CD4-positive, alpha-beta T cell treated with Interleukin-2 at 100 ng/mL for 4 hours (primary cell): ENCODE measurements around the gene CCM2.

ENCODE experiments used
- DNase-seq: peaks from one replicate; pipeline ENCODE4 v3.0.0-alpha.2; 2020; ENCODE audit warnings: low spot score

Gene CCM2

DNA sequence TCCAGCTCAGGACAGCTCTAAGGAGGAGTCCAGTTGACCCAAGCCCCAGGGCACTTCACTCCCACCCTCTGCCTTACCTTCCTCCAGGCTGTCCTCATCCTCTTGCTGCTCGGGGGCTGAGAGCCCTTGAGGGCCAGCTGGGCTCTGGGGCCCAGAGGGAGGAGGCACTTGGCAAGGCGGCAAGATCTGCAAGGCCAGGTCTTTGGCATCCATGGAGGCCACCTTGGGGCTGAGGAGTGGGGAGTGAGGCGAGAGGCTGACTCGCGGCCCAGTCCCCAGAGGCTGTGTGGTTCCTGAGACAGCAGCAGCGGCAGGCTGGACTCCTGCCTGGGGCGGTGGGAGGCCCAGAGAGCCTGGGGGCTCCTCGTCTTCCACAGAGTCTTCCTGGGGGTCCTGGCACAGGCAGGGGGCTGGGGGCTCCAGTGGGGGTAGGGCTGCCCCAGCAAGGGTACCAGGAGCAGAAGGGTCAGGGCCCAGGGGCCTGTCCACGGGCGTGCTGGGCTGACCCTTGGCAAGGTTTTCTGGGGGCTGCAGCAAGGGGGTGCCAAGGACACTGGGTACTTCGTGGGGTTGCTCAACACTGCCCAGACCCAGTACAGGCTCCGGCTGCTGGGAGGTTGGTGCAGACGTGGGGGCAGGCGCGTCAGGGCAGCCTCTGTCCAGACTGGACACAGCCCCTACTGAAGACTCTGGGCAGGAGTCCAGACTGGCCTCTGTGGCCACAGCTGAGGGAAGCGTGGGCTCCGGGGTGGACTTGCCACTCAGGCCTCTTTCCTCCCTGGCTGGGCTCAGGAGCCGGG is 82.2 kb downstream of the CCM2 start:
- DNase-seq: no peak

DNA sequence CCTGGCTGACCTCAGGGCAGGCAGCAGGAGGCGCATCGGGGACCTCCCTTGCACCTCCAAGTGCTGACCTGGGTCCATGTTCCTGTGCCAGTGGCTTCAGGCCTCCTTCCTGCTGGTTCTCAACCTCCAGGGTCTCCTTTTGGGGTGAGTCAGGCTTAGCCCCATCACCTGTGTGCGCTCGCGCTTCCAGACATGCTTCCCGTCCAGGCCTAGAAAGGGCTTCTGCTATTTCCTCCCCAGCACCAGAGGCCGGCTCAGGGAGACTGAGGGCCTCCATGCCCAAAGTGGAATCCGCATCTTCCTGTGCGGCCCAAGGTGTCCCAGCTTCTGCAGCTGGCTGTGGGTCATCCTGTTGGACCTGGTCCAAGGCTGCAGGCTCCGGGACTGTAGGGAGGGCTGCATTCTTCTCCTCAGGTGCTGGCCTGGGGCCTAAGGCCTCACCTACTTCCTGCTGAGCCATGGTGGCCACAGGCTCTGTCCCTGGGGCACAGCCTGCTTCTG is 82.9 kb downstream of the CCM2 start:
- DNase-seq: no peak

DNA sequence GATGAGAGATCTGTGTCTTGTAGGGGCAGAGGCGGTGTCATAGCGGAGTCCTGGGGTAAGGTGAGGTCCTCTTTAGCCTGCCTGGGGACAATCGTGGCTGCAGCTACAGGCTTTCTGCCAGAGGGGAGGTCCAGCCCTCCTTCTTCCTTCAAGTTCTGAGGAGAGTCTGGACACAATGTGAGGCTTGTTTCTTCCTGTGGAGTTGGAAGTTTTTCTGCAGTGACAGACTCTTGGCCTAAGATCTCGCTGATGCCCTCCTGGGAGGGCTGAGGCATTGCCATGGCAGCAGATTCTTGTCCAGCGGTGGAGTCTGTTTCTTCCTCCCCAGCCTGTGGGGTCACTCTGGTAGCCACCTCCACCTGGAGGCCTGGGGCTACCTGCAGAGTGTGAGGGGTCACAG is 84.3 kb downstream of the CCM2 start:
- no peak for DNase-seq

DNA sequence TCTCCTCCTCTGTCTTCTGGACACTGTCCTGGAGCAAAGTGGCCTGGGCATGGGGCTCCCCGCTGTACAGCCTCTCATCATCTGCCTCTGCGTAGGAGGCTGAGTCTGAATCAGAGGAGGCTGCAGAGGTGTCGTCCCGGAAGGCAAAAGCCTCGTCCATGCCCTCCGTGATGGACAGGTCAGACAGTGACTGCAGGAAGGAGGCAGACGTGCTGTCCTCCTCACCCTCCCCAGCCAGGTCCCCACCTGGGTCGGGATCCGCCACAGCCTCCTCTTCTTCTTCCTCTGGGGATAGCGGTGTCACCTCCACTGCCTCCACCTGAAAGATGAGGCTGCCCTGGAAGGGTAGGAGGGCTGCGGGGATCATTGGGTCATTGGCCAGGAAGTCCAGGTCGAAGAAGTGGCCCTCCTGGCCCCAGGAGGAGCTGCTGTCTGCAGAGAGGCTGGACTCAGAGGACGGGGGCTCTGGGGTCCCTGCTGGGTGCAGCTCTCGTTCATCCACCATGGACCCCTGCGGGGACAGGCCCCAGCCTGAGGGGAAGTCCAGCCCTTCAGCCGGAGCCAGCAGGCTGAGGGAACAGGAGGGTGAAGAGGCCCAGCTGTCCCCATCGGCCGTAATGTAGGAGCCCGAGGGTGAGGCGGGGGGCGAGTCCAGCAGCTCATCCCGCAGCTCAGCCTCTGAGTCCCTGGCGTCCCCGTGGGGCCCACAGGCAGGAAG is 85.1 kb downstream of the CCM2 start:
- DNase-seq: no peak

DNA sequence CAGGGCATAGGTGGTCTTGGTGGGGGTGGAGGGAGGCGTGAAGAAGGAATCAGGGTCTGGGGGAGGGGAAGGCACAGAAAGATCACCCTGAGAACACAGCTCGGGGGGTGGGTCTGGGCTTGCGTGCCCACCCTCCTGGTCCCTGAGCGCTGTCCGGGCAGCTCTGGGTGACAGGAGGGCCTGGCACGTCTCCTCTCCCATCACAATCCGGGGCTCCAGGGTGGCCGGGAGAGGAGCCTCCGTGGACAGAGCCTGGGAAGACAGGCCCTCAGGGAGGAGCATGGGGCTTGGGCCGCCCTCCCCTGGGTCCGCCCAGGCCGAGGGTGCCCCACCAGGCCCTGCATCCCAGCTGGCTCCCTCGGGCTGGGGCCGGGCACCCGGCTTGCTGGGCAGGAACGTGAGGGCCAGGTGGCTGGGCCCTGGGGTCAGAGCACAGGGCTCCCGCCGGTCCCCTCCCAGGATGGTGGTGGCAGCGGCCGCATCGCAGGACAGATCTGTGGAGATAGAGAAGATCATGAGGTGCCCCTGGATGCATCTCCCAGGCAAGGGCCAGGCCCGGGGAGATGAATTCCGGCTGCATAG is 85.7 kb downstream of the CCM2 start:
- DNase-seq: no peak

DNA sequence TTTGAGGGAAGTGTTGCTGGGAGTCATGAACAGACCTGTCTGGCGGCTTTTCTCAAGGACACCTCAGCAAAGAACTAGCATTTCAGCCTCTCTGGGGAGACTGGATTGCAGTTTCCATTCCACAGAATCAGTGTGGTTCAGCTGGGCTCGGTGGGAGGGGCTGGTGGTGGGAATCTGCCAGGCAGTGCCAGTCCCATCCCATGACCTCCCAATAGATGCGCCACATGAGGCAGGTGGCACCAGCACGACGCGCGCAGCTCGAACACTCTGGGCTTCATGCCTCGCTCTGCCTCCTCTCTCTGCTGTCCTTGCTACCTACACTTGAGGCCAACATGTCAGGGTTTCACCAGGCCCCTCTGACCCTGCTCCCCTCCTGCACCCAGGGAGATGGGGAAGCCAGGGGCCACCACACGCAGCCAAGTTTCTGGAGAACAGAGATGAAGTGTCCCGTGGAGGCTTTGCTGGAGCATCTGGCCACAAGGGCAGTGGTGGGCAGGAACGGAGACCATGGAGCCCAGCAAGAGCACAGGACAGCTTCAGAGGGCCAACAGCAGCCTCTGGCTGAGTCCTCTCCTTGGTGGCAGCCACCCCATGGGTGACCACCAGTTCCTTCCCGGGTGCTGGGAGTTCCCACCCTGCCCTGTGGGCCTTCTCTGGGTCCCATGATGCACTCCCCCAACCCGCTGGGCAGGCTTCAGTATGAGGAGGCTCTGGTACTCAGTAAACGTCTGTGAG is 86.5 kb downstream of the CCM2 start:
- DNase-seq: no peak

DNA sequence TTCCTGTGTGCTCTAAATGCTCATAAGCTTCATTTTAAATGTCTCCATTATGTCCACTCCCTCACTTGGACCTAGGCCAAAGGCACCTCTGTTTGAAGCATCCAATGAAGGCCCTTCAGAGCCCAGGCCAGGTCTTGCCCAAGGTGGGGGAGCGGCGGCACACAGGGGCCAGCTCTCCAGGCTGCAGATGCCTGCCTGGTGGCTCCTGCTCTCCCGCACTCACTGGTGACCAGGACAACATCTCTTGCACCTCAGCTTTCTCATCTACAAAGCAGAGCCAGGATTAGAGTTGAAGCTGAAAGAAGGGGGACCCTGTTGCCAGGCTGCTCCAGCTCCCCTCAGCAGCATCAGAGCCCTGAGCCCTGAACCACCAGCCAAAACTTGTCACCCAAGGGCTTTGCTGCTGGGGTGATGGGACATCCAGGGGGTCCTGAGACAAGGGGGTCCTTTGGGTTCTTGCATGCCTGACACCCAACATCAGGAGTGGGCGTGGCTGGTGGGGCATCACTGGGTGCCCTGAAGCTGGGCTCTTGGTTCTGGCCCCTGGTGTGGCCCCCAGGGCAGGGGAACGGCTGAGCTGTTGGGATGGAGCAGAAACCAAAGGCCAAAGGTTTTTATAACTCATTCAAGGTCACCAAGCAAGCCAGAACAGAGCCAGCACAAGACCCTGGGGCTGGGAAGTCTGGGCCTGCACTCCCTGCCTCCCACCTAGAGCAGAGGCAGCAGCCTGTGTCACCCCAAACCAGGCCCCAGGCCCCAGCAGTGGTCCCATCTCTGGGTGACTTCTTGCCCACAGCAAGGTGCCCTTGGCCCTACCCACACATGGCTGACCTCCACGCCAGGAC is 87.5 kb downstream of the CCM2 start:
- DNase-seq: no peak

DNA sequence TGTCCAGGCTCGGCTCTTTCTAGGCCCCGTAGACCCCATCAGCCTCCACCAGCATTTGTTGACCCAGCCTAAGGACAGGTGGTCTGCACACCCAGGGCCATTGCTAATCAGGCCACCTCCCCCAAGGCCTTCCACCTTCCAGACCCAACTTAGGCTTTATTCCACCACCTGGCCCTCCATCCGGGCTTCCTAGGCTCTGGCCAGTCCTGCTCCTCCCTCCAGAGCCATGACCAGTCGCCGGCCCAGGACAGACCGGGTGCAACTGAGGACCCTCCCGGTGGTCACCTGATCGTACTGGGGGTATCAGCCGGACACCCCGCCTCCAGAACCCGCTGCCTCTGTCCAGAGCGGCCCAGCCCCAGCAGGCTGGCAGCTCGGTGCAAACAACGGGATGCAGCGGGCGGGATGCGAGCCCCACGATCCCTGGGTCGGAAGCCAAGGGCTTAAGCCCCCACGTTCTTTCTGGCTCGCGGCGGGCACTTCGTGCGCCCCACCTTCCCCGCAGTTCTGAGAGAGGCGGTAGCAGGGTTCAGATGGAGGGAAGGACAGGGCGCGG is 88.2 kb downstream of the CCM2 start:
- DNase-seq: no peak

DNA sequence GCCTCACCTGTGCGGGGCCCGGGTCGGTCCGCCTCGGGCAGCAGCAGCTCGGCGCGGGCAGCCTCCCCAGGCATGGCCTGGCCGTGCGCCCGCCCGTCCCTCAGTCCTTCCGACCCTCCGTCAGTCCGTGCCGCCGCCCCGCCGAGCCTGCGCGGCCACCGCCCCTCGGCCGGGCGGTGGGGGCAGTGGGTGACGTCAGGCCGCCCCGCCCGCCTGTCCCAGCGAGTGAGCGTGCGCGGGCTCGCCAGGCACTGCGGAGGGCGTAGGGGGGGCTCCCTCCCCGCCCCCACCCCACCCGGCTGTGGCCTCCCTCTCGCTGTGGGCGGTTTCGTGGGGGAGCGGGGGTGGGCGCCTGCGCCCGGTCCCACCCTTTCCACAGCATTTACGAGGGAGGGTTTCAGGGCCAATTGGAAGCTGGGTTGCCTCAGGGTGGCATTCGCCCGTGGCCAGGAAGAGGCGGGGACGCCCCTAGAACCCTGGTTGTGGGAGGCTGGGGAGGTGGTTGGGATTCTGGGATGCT is 88.9 kb downstream of the CCM2 start, which contains the start of gene NACAD:
Gene NACAD, minus strand, starts transcription at position 149 of the 520 bp plus-strand sequence. Its CDS starts 75 bp downstream, at position 74.
- DNase-seq: peak; percentile 7

DNA sequence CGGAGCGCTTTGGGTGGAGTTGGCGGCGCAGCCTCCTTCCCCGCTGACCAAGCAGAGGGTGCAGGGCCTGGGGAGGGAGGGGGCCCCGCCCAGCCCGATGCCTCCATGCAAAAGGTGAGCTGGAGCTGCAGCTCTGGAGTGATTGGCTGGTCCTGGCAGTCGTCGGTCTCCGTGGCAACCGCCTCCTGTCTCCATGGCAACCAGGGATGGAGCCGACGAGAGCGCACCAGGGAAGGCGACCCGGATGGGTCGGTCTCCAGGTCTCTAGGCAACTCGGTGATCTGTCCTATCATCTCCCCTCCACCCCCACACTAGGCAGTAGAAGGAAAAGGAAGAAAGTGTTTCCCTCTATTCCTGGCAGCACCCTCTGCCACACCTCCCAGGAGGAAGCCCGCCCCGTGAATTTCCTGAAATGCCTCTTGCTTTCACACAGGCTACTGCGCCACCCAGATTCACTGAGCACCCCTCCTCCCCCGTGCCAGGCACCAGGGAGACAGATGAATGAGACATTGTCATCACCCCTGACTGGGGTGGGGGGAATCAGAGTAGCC is 89.4 kb downstream of the CCM2 start:
- DNase-seq: peak; percentile 56

DNA sequence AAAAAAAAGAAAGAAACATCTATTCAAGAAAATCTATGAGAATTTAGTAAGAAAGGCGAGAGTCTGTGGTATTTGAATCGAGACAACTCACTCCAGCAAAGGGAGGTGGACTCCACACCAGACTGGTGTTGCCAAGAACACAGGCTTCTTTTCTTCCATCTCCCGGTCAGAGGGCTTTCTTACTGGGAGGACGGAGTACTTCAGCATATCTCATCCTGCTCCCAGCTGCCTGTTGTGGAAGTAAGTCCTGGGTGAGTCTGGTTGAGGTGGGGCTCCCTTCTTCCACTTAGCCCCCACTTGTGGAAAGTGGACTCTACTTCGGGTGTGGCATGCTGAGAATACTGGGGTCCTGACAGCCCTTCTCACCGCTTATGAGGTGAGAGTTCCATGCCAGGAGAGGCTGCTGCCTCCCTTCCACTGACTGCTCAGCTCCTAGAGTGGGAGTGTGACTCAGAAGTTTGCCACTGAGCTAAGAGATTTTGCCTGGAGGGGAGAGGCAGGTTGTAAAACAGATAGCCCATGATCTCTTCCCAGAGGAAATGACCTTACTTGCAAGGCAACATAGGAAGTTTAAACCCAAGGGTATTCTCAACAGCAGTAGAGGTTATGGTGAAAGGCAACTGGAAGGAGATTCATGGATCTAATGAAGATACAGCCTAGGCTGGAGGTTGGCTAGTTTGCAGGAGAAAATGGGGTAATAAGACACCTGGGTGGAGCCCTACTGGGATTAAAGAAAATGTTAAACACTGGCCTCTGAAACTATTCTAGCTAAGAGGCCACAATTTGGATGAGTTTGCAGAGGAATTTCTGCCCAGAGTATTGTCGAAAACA is 92.3 kb downstream of the CCM2 start:
- no peak for DNase-seq

DNA sequence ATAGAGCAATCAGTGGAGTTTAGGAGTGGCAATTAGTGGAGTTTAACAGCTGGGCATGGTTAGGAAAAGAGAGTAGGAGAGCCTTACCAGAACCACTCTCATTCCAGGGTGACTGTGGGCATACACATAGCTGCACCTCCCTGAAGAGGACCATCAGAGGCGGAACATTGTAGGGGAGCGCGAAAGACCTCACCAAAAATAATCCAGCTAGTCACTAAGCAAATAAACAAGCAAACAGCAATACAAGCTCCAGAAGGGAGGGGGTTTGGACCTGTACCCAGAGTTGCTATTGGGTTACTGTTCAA is 92.9 kb downstream of the CCM2 start:
- DNase-seq: no peak

DNA sequence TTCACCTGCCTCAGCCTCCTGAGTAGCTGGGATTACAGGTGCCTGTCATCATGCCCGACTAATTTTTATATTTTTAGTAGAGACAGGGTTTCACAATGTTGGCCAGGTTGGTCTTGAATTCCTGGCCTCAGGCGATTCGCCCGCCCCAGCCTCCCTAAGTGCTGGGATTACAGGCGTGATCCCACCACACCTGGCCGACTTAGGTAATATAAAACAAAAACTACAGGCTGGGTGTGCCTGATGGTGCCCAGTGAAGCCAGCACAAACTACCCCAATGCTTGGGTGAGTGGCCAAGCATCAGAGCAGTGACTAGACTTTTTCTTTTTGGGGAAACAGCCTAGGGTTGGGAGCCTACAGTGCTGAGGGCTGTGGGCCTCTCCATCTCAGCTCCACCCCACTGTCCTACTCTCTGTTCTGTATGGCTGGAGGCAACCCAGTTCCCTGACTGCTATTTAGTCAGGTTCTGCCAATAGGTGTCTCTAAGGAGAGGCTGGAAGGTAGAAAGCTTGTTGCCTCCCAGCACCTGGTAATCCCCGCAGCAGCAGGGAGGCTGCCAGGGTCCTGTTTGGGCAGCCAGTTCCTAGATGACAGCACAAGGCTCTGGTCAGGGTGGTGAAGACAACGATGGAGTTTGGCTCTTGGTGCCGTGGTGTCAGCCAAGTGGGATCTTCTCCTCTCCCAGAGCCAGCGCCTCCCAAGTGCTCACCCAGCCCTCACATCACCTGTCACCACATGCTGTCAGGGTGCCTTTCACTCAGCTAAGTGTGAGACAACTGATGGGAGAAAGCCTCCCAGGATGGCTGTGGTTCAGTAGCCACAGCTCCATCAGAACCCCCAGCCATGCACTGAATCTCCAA is 99.2 kb downstream of the CCM2 start:
- no peak for DNase-seq

DNA sequence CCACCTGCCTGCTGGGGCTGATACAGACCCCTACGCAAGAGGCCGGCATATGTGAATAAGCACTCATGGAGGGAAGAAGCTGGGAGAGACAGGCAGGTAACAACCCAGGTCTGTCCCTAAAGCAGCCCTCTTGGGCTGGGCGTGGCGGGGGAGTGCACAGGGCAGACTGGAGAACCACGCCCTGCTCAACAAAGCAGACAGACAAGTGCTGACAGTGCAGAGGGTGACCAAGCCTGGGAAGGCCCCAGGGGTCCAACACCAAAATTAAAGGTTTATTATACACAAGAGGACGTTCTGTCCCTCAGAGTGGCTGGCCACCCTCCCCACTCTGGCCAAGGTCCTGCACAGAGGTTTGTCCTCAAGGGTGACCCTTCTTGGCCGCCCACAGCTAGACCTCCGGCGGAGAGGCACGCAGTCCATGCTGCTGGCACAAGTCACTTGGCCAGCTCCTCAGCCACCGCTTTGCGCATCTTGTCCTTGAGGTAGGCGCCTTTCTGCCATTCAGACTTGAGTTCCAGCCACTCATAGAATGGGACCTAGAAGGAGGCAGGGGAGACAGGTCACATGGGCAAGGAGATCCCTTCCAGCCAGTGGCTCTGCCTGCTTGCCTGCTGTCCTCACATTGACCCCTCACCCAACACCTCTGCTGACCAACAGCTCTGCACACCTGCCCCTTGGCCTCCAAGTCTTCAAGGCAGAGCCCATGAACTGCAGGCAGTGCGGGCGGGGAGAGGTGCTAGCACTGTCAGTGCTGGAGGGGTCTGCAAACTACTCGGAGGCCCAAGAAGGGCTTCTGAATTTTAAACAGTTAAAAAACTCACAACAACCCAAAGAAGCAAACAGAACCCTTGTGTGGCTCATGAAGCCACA is 100.1 kb downstream of the CCM2 start:
- no peak for DNase-seq

DNA sequence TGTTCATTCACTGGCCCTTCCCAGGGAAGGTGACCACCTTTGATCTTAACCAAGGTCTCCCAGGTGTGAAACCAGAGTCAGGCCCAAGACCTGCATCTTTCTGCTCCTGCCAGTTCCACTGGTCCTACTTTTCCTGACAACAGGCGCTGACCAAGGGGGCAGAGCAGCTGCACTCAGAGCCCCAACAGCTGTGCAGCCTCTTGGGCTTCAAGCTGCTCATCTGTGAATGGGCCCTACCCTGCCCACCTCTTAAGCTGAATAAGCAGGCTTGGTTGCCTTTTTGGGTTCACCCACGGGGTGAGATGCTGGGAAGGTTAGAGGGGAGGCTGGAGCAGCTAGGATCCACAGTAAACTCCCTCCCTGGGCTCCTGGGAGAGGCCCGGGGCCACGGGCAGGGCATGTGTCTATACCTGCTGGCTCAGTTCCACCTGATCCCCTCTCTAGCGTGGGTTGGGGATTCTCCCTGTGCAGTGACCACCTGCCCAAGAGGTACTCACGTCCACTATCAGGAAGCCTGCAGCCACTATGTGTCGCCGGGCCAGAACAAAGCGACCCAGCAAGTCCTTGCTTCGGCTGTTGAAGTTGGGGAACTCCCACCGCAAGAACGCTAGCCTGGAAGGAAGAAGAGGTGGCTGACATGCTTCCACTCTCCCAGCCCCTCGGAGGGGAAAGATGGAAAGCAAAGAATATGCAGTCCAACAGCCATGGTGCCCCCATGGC is 100.9 kb downstream of the CCM2 start:
- DNase-seq: no peak

DNA sequence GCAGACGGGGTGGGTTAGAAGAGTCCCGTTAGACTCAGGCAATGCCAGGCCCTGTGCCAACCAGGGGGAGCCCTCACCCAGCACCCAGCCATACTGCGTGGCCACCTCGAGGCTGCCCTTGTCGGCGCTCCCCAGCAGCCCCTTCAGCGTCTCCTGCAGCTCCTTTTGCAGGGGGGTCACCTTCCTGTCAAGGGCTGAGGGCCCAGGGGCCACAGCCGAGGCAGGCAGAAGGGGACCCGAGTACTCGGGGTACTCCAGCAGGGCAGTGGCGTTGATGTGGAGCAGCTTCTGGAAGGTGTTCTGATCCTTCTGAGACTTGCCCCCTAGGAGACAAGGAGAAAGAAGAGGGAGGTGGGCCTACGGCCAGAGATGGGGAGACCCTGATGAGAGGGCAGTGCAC is 101.7 kb downstream of the CCM2 start:
- DNase-seq: no peak
